IMR-90 (cell line): ENCODE measurements around the gene C14orf39. TPM values are rescaled to one million over a fixed set of nuclear protein-coding genes. Genes with fewer than 3 reads are reported as not detected.

ENCODE experiments used
- ATAC-seq: fragments of 200-7000 bp; cut with Tn5 transposase; 2 replicates; pipeline ENCODE4 v1.9.1; 2020; ENCODE audit warnings: low read depth, mild to moderate bottlenecking, moderate library complexity
- BruUV-seq: library from RNA; stranded (reverse); fragments of 400-500 nt; replicated peaks from 2 replicates; lab custom pipeline; 2021; lab: Mats Ljungman, UMichigan
- CTCF ChIA-PET: fragments of 300-600 bp; formaldehyde crosslinking; extraction: SDS; loops from one replicate; lab custom pipeline; 2021; ENCODE audit warnings: antibody characterized with exemption; lab: Yijun Ruan, JAX
- POLR2A ChIA-PET: fragments of 300-600 bp; sonication (Branson Sonifier 250); formaldehyde crosslinking; loops from one replicate; lab custom pipeline; 2022; ENCODE audit warnings: antibody characterized with exemption; ENCODE audit not compliant: unreplicated experiment; lab: Charles Lee
- DNase-seq: peaks from one replicate; pipeline ENCODE4 v3.0.0; 2013
- H2AFZ ChIP-seq: replicated peaks from 2 replicates; pipeline ENCODE3; 2013; ENCODE audit warnings: low read length, mild to moderate bottlenecking; ENCODE audit not compliant: poor library complexity
- H2AK5ac ChIP-seq: 2 replicates; pipeline ENCODE4 v1.6.1; 2013; ENCODE audit warnings: low read depth, low read length, inconsistent platforms
- H2AK9ac ChIP-seq: replicated peaks from 2 replicates; pipeline ENCODE3; 2013; ENCODE audit warnings: mild to moderate bottlenecking, low read depth, low read length, moderate library complexity; ENCODE audit not compliant: poor library complexity
- H2BK120ac ChIP-seq: 2 replicates; pipeline ENCODE4 v1.6.1; 2013; ENCODE audit warnings: low read depth, low read length, inconsistent platforms
- H2BK15ac ChIP-seq: 3 replicates; pipeline ENCODE4 v1.6.1; 2013; ENCODE audit warnings: low read depth, low read length, inconsistent platforms
- H2BK20ac ChIP-seq: 2 replicates; pipeline ENCODE4 v1.6.1; 2013; ENCODE audit warnings: low read depth, mild to moderate bottlenecking, inconsistent platforms, low read length, moderate library complexity
- H2BK5ac ChIP-seq: 2 replicates; pipeline ENCODE4 v1.6.1; 2013; ENCODE audit warnings: mild to moderate bottlenecking, low read depth, low read length, inconsistent platforms; ENCODE audit not compliant: poor library complexity, severe bottlenecking
- H3K14ac ChIP-seq: replicated peaks from 2 replicates; pipeline ENCODE4 v1.6.1; 2013; ENCODE audit warnings: low read depth, low read length, inconsistent platforms
- H3K18ac ChIP-seq: 2 replicates; pipeline ENCODE4 v1.6.1; 2013; ENCODE audit warnings: low read depth, low read length, control low read depth
- H3K23ac ChIP-seq: 2 replicates; pipeline ENCODE4 v1.6.1; 2013; ENCODE audit warnings: low read depth, low read length, inconsistent platforms
- H3K27ac ChIP-seq: 2 replicates; pipeline ENCODE4 v1.5.1; 2013; ENCODE audit warnings: mild to moderate bottlenecking, control low read depth, low read length; ENCODE audit not compliant: insufficient read depth
- H3K27me3 ChIP-seq: 2 replicates; pipeline ENCODE4 v1.6.1; 2013; ENCODE audit warnings: low read length; ENCODE audit not compliant: control insufficient read depth, insufficient read depth
- H3K36me3 ChIP-seq: 2 replicates; pipeline ENCODE4 v1.6.1; 2013; ENCODE audit warnings: low read length, mixed read lengths; ENCODE audit not compliant: control insufficient read depth, insufficient read depth
- H3K4ac ChIP-seq: 2 replicates; pipeline ENCODE4 v1.6.1; 2013; ENCODE audit warnings: low read depth, low read length, inconsistent platforms
- H3K4me1 ChIP-seq: 2 replicates; pipeline ENCODE4 v1.6.1; 2013; ENCODE audit warnings: low read length, mixed read lengths; ENCODE audit not compliant: control insufficient read depth, insufficient read depth
- H3K4me2 ChIP-seq: 2 replicates; pipeline ENCODE4 v1.6.1; 2013; ENCODE audit warnings: low read depth, mild to moderate bottlenecking, control low read depth, low read length, moderate library complexity
- H3K4me3 ChIP-seq: 2 replicates; pipeline ENCODE4 v1.5.1; 2013; ENCODE audit warnings: low read depth, mild to moderate bottlenecking, control low read depth, low read length, moderate library complexity; ENCODE audit not compliant: insufficient read depth
- H3K56ac ChIP-seq: 2 replicates; pipeline ENCODE4 v1.6.1; 2013; ENCODE audit warnings: low read length, inconsistent platforms; ENCODE audit not compliant: insufficient read depth; ENCODE audit errors: extremely low read depth
- H3K79me1 ChIP-seq, 2 experiments: 2 replicates each; pipeline ENCODE4 v1.6.1; 2013; ENCODE audit warnings: low read length in 2 of 2, inconsistent platforms in 1 of 2, low read depth in 1 of 2
- H3K9ac ChIP-seq: 2 replicates; pipeline ENCODE4 v1.6.1; 2013; ENCODE audit warnings: low read depth, low read length, control low read depth
- H3K9me1 ChIP-seq: 2 replicates; pipeline ENCODE4 v1.6.1; 2013; ENCODE audit warnings: low read length, inconsistent platforms; ENCODE audit not compliant: insufficient read depth
- H3K9me3 ChIP-seq: 2 replicates; pipeline ENCODE4 v1.6.1; 2013; ENCODE audit warnings: low read length; ENCODE audit not compliant: control insufficient read depth, insufficient read depth
- H4K20me1 ChIP-seq: 2 replicates; pipeline ENCODE4 v1.6.1; 2013; ENCODE audit warnings: low read length, inconsistent platforms; ENCODE audit not compliant: insufficient read depth
- H4K5ac ChIP-seq: 2 replicates; pipeline ENCODE4 v1.6.1; 2013; ENCODE audit warnings: mild to moderate bottlenecking, low read depth, low read length, control low read depth
- H4K8ac ChIP-seq, 2 experiments: 2 replicates each; pipeline ENCODE4 v1.6.1; 2013; ENCODE audit warnings: low read depth in 2 of 2, low read length in 2 of 2, control low read depth in 1 of 2, inconsistent platforms in 1 of 2
- H4K91ac ChIP-seq: 2 replicates; pipeline ENCODE4 v1.6.1; 2013; ENCODE audit warnings: low read depth, low read length, inconsistent platforms; ENCODE audit not compliant: insufficient read depth
- BHLHE40 ChIP-seq: fragments of 150-350 bp; IDR thresholded peaks from 2 replicates; pipeline ENCODE4 v1.6.1; 2016; ENCODE audit warnings: mild to moderate bottlenecking, low read depth, low read length
- CTCF ChIP-seq: conservative IDR thresholded peaks from 2 replicates; pipeline ENCODE4 v1.5.1; 2012; ENCODE audit warnings: mild to moderate bottlenecking, low read depth, low read length, improper control_type of control experiment
- ELK1 ChIP-seq: fragments of 150-350 bp; IDR thresholded peaks from 2 replicates; pipeline ENCODE4 v1.6.1; 2016; ENCODE audit warnings: low read depth, mild to moderate bottlenecking, low read length, moderate library complexity, borderline replicate concordance
- FOS ChIP-seq: fragments of 150-350 bp; IDR thresholded peaks from 2 replicates; pipeline ENCODE4 v1.6.1; 2016; ENCODE audit warnings: low read depth, low read length
- MXI1 ChIP-seq: IDR thresholded peaks from 2 replicates; pipeline ENCODE4 v1.6.1; 2012; ENCODE audit warnings: low read depth, mild to moderate bottlenecking, low read length, moderate library complexity, borderline replicate concordance
- NFE2L2 ChIP-seq: fragments of 150-350 bp; IDR thresholded peaks from 2 replicates; pipeline ENCODE4 v1.6.1; 2016; ENCODE audit warnings: low read depth, mild to moderate bottlenecking, low read length
- RAD21 ChIP-seq: IDR thresholded peaks from 2 replicates; pipeline ENCODE4 v1.6.1; 2012; ENCODE audit warnings: low read length, improper control_type of control experiment
- RCOR1 ChIP-seq: IDR thresholded peaks from 2 replicates; pipeline ENCODE4 v1.6.1; 2012; ENCODE audit warnings: mild to moderate bottlenecking, low read length, improper control_type of control experiment; ENCODE audit not compliant: insufficient replicate concordance
- RFX5 ChIP-seq: IDR thresholded peaks from 2 replicates; pipeline ENCODE4 v1.8.0; 2012; ENCODE audit warnings: low read depth, mild to moderate bottlenecking, low read length, moderate library complexity
- WGBS, 2 experiments: methylation state at CpG; one replicate each; pipeline versions ENCODE4 v1.1.5 to v1.1.7; 2013; ENCODE audit warnings: missing lambda C conversion rate in 2 of 2; ENCODE audit not compliant: insufficient read length in 1 of 2; ENCODE audit errors: extremely low coverage in 2 of 2; 5-methylcytosine and 5-hydroxymethylcytosine counted together
- dilution Hi-C: fragments of 300-500 bp; cut with HindIII; formaldehyde crosslinking; loops from one replicate; pipeline ENCODE4 v1.14.3; 2018; ENCODE audit warnings: low sequenced_read_pairs; ENCODE audit not compliant: unreplicated experiment
- in situ Hi-C: fragments of 300-500 bp; cut with MboI; formaldehyde crosslinking; loops from 3 replicates; pipeline ENCODE4 v1.14.3; 2019; ENCODE audit warnings: low sequenced_read_pairs, inconsistent platforms, mixed read lengths
- intact Hi-C: fragments of 100-400 bp; cut with micrococcal nuclease; formaldehyde crosslinking; loops from 2 replicates; pipeline ENCODE4 v1.10.0; 2022
- polyA plus RNA-seq, 3 experiments: library from polyadenylated mRNA; depleted of rRNA; stranded (reverse); fragments of >200 nt; gene quantifications; 2 replicates each; pipeline ENCODE4 v1.2.3, GENCODE V29; 2012; ENCODE audit warnings: low replicate concordance in 1 of 3
- total RNA-seq: library from RNA; depleted of rRNA; stranded (reverse); fragments of >200 nt; gene quantifications from 2 replicates; pipeline ENCODE4 v1.2.3, GENCODE V29; 2012

The C14orf39 gene
- total and polyA plus RNA-seq, 2 of the 4 experiments (the other 2 are of a cell fraction): 0.36 to 0.38 TPM

- CTCF ChIA-PET: interaction anchor here (0.6 kb wide), 1 partner anchor 166 kb away, joined by 3 read pairs; no protein-coding TSS in a partner anchor
- H4K8ac ChIP-seq: no peak overlapping the region
- no peaks in the 10 kb centered on the region for H3K4me1 ChIP-seq
- no peak overlapping the region for H2BK120ac ChIP-seq
- intact Hi-C loops: no loop called here
- no peak overlapping the region for H3K9ac ChIP-seq
- TF ChIP-seq RCOR1 (no peak), CTCF (no peak), RFX5 (no peak), RAD21 (no peak), ELK1 (no peak), MXI1 (no peak), FOS (no peak), NFE2L2 (no peak), BHLHE40 (no peak)
- no peak overlapping the region for H2BK5ac ChIP-seq
- POLR2A ChIA-PET: no interaction called here
- in situ Hi-C loops: no loop called here
- no TSS peak for BruUV-seq
- peak overlapping the region; percentile 59 for H3K4me2 ChIP-seq
- no peak overlapping the region for H3K27ac ChIP-seq
- ATAC-seq (no peak; the same call in 1 of the 2 replicates), DNase-seq (no peak)
- no peaks in the 10 kb centered on the region for H3K79me1 ChIP-seq
- H3K27me3 ChIP-seq: peaks cover 77% of the 10 kb centered on the region
- WGBS, 2 experiments: no CpG with 5 or more reads among the region's 10 CpGs
- no peak overlapping the region for H2BK15ac ChIP-seq
- no peak overlapping the region for H4K5ac ChIP-seq
- H2AFZ ChIP-seq: no peak overlapping the region
- no peak overlapping the region for H4K91ac ChIP-seq
- dilution Hi-C loops: no loop called here
- peak overlapping the region; percentile 39 for H3K4me3 ChIP-seq
- H3K36me3 ChIP-seq: no peaks in the 10 kb centered on the region
- no peak overlapping the region for H3K56ac ChIP-seq
- no peak overlapping the region for H3K18ac ChIP-seq
- no peaks in the 10 kb centered on the region for H3K9me1 ChIP-seq
- no peak overlapping the region for H2AK9ac ChIP-seq
- no peak overlapping the region for H2AK5ac ChIP-seq
- H4K20me1 ChIP-seq: no peaks in the 10 kb centered on the region
- H3K9me3 ChIP-seq: peaks cover 19% of the 10 kb centered on the region
- no peak overlapping the region for H3K14ac ChIP-seq
- no peak overlapping the region for H3K23ac ChIP-seq
- no peak overlapping the region for H2BK20ac ChIP-seq
- no peak overlapping the region for H3K4ac ChIP-seq
Observed at GRCh38 chr14:60514378-60514740, 28.5 kb upstream of the C14orf39 start.
